Stimulated activated CD8-positive, alpha-beta memory T cell treated with anti-CD3 and anti-CD28 coated beads, Interleukin-2, amount 100 ng/mL, for 48 hours (primary cell): Measurements from ENCODE around the gene RRBP1.

ENCODE experiments used
- DNase-seq, 2 donors: peaks; one replicate each; pipeline ENCODE4 v3.0.0-alpha.2; 2020; ENCODE audit warnings: low read depth in 2 of 2

The RRBP1 gene

GRCh38 chr20:17683218-17684076 is 1.4 kb upstream of the RRBP1 start:
- no peak for DNase-seq

- DNase-seq = no peak
Measured at GRCh38 chr20:17682889-17683198, 802 bp upstream of the RRBP1 start.

- DNase-seq = no peak
Measured at GRCh38 chr20:17681726-17682102, 328 bp downstream of the RRBP1 start.

- peak; percentile 67 to 74 for DNase-seq
Measured at GRCh38 chr20:17680836-17681725, 961 bp downstream of the RRBP1 start.

GRCh38 chr20:17679941-17680835 is 1.9 kb downstream of the RRBP1 start:
- DNase-seq = no peak

GRCh38 chr20:17678886-17679285 is 3.2 kb downstream of the RRBP1 start:
- DNase-seq = no peak

- no peak for DNase-seq
Measured at GRCh38 chr20:17678295-17678694, 3.7 kb downstream of the RRBP1 start.

GRCh38 chr20:17676942-17677341 is 5.1 kb downstream of the RRBP1 start:
- DNase-seq = no peak

GRCh38 chr20:17676378-17676759 is 5.7 kb downstream of the RRBP1 start:
- DNase-seq = no peak

GRCh38 chr20:17675519-17676377 is 6.3 kb downstream of the RRBP1 start:
- DNase-seq = no peak

GRCh38 chr20:17674722-17675518 is 7.1 kb downstream of the RRBP1 start:
- no peak for DNase-seq

- DNase-seq = no peak
Measured at GRCh38 chr20:17673084-17673483, 9.0 kb downstream of the RRBP1 start.

- DNase-seq = no peak
Measured at GRCh38 chr20:17671565-17671964, 10.5 kb downstream of the RRBP1 start.

- DNase-seq = no peak
Measured at GRCh38 chr20:17671011-17671410, 11.0 kb downstream of the RRBP1 start.

- no peak for DNase-seq
Measured at GRCh38 chr20:17669306-17669931, 12.6 kb downstream of the RRBP1 start.

- DNase-seq = no peak
Measured at GRCh38 chr20:17668432-17668831, 13.6 kb downstream of the RRBP1 start.

- no peak for DNase-seq
Measured at GRCh38 chr20:17667445-17667844, 14.6 kb downstream of the RRBP1 start.

- no peak for DNase-seq
Measured at GRCh38 chr20:17666481-17666880, 15.6 kb downstream of the RRBP1 start.

GRCh38 chr20:17665756-17666155 is 16.3 kb downstream of the RRBP1 start:
- no peak for DNase-seq
